ENCODE results near the gene PTPN22. TPM values are rescaled to one million over a fixed set of nuclear protein-coding genes. Genes with fewer than 3 reads are reported as not detected.

PTPN22 gene
- total RNA-seq, 1 donor from 2014 or later = not detected

GRCh38 chr1:113849072-113849471, 22.4 kb downstream of the PTPN22 start:
- no peak for DNase-seq

DNA sequence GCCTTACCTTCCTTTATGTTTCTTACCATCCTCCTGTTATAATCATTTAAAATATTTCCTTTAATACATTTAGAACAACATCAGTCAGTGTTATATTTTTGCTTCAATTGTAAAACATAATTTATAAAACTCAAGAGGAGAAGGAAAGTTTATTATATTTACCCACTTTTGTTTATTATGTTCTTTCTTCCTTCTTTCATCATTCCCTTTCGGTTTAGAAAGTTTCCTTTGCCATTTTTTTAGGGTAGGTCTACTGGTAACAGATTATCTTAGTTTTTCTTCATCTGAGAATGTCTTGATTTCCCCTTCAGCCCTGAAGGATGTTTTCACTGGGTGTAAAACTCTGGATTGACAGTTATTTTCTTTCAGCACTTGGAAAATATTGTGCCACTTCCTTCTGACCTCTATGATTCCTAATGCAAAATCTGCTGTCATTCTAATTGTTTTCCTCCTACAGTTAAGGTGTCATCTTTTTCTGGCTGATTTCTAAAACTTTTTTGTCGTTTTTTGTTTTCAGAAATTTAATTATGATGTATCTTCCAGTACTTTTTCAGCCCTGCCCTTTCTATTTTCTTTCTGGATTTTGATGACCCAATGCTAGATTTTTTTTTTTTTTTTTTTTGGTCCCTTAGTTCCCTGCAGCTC, 25.0 kb downstream of the PTPN22 start:
- DNase-seq = no peak

- no peak for DNase-seq
Observed at GRCh38 chr1:113836534-113836933, 35.0 kb downstream of the PTPN22 start.

- DNase-seq = peak; percentile 76
Observed at GRCh38 chr1:113835686-113836290, 35.7 kb downstream of the PTPN22 start.

DNA sequence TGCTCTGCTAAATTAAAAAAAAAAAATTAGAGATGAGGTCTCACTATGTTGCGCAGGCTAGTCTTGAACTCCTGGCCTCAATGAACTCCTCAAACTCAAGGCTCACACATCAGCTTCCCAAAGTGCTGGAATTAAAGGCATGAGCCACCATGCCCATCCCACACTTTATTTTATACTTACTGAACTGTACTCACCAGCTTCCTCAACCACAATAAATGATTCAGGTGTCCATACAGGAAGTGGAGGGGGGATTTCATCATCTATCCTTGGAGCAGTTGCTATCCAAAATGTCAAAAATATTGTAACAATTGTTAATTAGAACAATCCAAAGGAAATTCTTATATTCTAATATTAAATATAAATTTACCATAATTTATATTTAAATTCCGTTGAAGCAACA, 36.8 kb downstream of the PTPN22 start:
- no peak for DNase-seq

DNA sequence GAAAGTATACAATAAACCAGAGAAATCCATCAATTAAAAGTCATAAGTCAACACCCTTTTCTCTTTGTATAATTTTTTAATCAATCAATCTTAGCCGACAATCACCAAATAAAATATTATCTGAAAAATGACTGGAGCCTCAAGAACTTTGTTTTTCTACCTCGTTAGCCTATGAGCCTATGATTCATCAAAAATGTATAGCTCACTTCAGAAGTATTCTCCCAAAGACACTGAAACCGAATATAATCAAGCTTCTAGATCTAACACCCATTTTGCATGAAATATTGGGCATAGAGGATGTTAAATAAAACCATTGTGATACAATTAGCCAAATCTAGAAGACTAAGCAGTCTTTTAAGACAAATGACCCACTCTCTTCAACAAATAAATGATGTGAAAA, 41.5 kb downstream of the PTPN22 start:
- DNase-seq = no peak

DNA sequence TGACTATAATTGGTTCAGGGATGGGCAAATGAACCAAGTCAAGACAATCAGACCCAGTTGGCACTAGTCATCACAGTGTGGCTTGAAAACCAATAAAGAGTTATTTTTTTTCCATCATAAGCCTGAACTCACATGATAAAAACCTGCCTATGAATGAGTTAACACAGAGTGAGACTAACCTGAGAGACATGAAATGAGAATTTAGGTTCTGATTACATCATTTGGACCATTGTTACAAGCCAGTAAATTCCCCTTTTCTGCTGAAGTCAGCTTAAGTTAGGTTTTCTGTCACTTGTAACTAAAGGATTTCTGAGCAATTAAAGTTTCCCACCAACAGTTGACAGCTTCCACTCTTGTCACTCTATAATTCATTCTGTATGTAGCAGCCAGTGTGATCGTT, 49.6 kb downstream of the PTPN22 start:
- no peak for DNase-seq

DNA sequence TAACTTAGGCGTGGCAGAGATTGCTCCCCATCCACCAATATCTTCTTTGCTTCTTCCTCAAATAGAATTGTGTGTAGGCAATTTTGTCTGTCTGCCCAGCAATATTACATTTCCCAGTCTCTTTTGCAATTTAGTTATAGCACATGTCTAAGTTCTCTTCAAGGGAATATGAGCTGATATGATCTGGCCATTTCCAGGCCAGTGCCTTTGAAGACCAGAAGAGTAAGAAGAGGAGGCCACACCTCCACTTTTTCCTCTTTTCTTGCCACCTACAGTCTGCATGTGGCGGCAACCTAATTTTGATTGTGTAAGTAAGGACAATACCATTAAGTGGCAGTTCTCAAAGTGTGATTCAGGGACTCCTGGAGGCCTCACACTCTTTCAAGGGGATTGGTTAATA, 52.9 kb downstream of the PTPN22 start:
- no peak for DNase-seq

DNA sequence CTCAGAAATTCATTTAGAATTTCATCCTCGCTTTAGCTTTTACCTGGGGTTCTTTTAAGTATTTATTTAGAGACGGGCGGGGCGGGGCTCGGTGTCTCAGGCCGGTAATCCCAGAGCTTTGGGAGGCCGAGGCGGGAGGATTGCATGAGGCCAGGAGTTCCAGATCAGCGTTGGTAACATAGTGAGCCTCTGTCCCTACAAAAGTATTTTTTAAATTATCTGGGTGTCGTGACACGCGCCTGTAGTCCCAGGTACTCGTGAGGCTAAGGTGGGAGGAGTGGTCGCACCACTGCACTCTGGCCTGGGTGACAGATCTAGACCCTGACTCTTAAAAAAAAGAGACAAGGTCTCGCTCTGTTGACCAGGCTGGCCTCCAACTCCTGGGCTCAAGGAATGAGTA, 58.3 kb downstream of the PTPN22 start:
- DNase-seq = no peak

- DNase-seq = peak; percentile 47
Observed at GRCh38 chr1:113812661-113813135, 58.8 kb downstream of the PTPN22 start.

DNA sequence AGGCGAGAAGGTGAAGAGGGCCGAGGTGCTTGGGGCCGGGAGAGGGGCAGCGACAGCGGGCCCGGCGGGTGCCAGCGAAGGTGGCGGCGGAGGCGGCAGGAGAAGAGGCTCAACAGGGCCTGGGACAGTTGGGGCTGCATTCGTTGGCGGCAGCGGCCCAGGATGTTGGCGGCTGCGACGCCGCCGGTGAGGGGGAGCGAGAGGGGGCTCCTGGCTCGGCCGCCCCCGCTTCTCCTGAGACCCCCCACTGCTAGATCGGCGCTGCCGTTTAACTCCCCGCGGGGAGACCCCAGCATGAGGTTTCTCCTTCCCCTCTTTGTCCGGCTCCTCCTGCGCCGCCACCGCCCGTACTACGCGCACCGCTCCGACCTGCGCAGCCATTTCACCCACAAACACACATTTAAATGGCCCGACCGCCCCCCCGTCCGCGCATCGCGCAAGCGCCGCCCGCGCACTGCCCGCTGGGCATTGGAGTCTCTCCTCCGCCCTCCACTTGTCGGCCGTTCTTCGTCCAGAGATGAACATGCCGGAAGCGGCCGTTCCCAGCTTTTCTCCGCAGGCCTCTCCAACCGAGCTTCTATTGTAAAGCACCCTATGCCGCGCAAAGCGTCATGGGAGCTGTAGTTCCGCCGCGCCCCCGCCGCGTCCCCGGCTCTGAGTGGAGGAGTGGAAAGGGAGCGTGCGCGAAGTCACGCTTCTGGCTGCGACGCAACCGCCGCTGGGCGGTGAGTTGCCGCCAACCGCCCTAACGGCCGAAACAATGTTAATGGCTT, 59.4 kb downstream of the PTPN22 start, which contains the start of gene RSBN1:
Gene RSBN1 (minus strand): TSS at position 589 of the 773 bp plus-strand sequence. CDS start 64 bp downstream, at position 525.
- peak; percentile 99 for DNase-seq

DNA sequence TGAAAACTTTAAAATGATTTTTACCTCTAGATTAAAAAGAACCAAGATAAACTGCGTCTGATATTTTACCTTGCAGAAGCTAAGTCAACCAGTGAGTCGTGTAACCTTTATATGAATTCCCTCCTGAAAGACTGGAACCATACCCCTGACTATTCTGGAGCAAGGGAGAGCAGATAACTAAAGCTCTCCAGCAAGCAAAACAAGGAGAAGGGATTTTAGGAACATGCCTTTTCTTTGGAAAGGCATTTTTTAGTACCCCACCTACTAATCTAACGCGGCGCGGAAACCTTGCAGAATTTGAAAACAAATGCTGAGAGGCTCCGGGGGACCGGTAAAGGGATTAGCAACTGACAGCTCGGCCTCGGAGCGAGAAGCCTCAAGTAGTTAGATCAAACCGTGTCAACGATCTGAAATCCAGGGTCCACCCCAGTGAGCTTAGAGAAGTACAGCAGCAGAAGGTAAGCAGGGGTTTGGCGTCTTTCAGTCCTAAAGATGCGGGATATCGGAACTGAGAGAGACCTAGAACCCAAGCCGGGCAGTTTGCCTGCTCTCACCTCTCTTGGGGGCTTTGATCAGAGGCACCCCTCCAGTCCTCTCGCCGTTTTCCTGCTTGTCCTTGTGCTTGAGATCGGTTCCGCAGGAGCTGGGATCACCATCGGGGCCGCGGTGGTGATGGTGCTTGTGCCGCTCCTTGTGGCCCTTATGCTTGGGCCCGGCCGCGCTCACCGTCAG, 60.2 kb downstream of the PTPN22 start:
- DNase-seq = peak; percentile 44

GRCh38 chr1:113809670-113810602, 61.6 kb downstream of the PTPN22 start:
- DNase-seq = peak; percentile 56

- peak; percentile 10 for DNase-seq
Observed at GRCh38 chr1:113808450-113809195, 62.9 kb downstream of the PTPN22 start.

GRCh38 chr1:113805639-113806038, 65.9 kb downstream of the PTPN22 start:
- DNase-seq = no peak

DNA sequence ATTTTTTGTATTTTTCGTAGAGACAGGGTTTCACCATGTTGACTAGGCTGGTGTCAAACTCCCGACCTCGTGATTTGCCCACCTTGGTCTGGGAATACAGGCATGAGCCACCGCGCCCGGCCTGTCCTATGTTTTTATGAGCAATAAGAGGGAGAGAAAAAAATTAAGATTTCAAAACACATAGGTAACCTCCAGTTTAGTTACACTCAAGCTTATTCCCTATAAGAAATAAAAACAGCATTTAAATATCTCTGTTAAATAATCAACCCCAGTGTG, 66.3 kb downstream of the PTPN22 start:
- no peak for DNase-seq

DNA sequence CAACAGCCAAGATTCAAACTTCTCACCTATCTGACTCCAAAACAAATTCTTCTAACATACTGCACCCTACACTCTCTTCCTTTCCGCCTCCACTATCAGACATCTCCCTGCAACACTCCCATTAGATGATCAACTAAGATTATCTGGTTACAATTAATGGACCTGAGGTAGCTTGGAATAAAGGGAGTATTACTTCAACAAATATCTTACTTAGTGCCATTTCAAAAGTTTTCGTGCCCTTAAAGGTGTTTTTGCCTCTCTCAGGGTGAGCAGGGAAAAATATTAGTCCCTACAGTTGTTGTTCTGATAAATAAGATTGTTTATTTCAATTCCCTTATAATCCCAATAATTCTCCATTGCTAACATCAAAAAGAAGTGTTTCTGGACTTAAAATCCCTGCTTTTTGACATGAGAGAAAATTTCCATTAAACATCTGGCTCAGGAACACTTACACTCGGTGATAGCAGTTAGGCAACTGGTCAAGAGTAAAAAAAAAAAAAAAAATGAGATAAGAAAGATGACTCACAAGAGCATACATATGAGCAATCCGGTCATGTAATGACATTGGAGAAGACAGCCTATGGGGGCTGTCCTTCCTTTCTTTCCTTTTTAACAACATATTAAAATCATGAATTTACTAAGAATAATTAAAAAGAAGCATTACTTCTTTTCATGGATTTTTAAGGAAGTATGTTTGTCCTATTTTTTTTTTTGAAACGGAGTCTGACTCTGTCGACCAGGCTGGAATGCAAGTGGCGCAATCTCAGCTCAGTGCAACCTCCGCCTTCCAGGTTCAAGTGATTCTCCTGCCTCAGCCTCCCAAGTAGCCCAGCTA, 66.9 kb downstream of the PTPN22 start:
- DNase-seq = peak; percentile 43

DNA sequence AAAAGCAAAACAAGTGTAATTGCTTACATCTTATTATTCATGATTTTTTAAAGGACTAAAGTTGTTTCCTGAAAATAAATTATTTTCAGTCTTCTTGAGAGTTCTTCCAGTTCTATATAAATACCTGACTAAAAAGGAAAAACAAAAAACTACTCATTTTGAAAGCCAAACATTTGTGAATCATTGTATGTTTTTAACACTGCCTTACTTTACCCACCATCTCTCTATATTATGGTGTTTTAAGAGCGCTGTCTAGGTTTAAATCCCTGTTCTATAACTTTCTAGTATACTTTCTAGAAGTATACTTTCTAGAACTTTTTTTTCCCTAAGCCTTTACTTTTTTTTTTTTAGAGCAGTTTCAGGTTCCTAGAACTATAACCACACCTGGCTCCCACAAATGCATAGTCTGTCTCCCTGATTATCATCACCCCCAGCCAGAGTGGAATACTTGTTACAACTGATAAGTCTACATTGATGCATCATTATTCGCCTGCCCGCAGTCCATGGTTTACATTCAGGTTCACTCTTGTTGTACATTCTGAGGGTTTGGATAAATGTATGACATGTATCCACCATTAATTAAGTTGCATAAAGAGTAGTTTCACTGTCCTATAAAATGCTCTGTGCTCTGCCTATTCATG, 69.0 kb downstream of the PTPN22 start:
- no peak for DNase-seq

GRCh38 chr1:113800487-113800886, 71.0 kb downstream of the PTPN22 start:
- DNase-seq = no peak

GRCh38 chr1:113797472-113797871, 74.0 kb downstream of the PTPN22 start:
- no peak for DNase-seq

Data from dermis blood vessel endothelial cell (primary cell).